ENCODE data around the gene SCAMP4.

DNA sequence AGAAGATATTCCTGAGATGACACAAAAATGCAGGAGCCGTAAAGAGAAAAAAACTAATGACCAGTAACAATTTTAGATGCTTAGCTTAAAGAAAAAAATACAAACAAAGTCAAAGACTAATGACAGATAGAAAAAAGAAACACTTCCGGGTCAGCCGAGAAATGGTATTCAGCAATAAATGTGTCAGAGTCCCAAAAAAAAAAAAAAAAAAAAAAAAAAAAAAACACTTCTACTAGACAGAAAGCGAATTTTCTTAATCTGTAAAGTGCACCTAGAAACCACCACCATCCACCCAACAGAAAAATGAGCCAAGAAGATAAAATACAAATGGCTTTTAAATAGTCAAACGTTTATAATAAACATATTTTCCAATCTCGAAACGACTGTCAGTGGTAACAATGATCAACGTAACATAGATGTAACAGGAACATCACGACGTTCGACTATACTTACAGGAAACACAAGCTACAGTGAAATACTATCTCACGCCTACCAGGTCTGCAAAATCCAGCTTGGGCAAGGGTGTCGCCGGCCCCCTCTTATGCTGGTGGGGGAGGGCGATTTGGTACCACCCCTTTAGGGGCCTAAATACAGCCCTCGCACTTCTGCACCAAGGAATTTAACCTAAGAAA is 30.5 kb upstream of the SCAMP4 start:
- TF ChIP-seq, protein P1, sequence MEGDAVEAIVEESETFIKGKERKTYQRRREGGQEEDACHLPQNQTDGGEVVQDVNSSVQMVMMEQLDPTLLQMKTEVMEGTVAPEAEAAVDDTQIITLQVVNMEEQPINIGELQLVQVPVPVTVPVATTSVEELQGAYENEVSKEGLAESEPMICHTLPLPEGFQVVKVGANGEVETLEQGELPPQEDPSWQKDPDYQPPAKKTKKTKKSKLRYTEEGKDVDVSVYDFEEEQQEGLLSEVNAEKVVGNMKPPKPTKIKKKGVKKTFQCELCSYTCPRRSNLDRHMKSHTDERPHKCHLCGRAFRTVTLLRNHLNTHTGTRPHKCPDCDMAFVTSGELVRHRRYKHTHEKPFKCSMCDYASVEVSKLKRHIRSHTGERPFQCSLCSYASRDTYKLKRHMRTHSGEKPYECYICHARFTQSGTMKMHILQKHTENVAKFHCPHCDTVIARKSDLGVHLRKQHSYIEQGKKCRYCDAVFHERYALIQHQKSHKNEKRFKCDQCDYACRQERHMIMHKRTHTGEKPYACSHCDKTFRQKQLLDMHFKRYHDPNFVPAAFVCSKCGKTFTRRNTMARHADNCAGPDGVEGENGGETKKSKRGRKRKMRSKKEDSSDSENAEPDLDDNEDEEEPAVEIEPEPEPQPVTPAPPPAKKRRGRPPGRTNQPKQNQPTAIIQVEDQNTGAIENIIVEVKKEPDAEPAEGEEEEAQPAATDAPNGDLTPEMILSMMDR (conservative IDR thresholded peaks at IDR 0.05; ENCODE audit: low read length) = no peak
- TF ChIP-seq EZH2phosphoT487 (IDR thresholded peaks at IDR 0.05; ENCODE audit: borderline replicate concordance, low read depth, low read length) = no peak

Measured in OCI-LY7 (cell line).